NB4 (cell line): Measurements from ENCODE around the gene TTYH3.

ENCODE experiments used
- MAX ChIP-seq: IDR thresholded peaks from 2 replicates; pipeline ENCODE4 v1.6.1; 2011; ENCODE audit warnings: low read depth, low read length
- MYC ChIP-seq: IDR thresholded peaks from 2 replicates; pipeline ENCODE4 v1.6.1; 2011; ENCODE audit warnings: low read depth, low read length
- POLR2A ChIP-seq: IDR thresholded peaks from 2 replicates; pipeline ENCODE4 v1.6.1; 2011; ENCODE audit warnings: mild to moderate bottlenecking; ENCODE audit not compliant: insufficient read length; ENCODE audit errors: extremely low read depth
- TF ChIP-seq, protein P1 (sequence below): IDR thresholded peaks from one replicate; pipeline ENCODE4 v1.5.1; 2012; ENCODE audit warnings: low read depth, low read length

DNA sequence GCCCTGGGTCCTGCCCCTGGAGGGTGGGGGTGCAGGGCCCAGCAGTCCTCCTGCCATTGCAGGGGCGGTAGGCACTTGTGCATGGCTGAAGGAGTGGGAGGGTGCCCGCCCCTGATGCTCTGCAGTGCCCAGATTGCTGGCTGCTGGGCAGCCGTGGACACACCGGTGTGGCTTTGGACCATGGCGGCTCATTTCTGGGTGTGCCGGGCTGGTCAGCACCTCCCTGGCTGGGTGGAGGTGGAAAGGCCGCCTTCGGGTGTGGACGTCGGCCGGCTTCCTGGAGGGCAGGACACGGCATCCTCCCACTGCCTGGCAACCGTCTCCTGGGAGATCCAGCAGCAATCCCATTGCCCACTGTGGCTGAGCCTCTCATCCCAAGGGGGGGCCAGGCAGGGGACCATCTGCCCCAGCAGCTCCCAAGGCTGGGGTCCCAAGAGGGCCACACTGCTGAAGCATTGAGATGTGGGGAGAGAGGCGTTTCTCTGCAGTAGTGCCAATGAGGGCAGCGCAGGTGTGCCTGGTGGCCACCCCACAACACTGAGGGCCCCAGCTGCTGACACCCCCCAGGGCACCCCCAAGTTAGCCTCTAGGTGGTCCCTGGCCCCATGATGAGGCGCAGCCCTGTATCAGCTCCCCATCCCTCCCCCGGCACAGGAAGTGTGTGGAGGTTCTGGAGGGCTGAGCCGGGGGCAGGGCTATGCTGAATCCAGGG is 12.9 kb downstream of the TTYH3 start:
- TF ChIP-seq, protein P1, sequence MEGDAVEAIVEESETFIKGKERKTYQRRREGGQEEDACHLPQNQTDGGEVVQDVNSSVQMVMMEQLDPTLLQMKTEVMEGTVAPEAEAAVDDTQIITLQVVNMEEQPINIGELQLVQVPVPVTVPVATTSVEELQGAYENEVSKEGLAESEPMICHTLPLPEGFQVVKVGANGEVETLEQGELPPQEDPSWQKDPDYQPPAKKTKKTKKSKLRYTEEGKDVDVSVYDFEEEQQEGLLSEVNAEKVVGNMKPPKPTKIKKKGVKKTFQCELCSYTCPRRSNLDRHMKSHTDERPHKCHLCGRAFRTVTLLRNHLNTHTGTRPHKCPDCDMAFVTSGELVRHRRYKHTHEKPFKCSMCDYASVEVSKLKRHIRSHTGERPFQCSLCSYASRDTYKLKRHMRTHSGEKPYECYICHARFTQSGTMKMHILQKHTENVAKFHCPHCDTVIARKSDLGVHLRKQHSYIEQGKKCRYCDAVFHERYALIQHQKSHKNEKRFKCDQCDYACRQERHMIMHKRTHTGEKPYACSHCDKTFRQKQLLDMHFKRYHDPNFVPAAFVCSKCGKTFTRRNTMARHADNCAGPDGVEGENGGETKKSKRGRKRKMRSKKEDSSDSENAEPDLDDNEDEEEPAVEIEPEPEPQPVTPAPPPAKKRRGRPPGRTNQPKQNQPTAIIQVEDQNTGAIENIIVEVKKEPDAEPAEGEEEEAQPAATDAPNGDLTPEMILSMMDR = no peak
- TF ChIP-seq POLR2A (no peak), MYC (no peak), MAX (no peak)
